Adipose tissue (tissue), 3 donors: ENCODE data around the gene PPIA. TPM values are rescaled to one million over a fixed set of nuclear protein-coding genes. Genes with fewer than 3 reads are reported as not detected.
"Not testable (repeated sequence)": the region's sequence is repeated elsewhere in the genome, so short reads cannot be mapped to it uniquely, and the experiment has no call there.

Source experiments
- H3K27ac ChIP-seq: one replicate; pipeline ENCODE4 v1.5.1; 2013; ENCODE audit warnings: low read depth, low read length
- WGBS, 3 donors: extraction: QIAGEN DNeasy Blood & Tissue Kit; methylation state at CpG; one replicate each; pipeline ENCODE4 v1.1.7; 2013; 5-methylcytosine and 5-hydroxymethylcytosine counted together
- polyA plus RNA-seq, 3 donors: library from polyadenylated mRNA; stranded (reverse); fragments of 200-250 nt; gene quantifications; one replicate each; pipeline ENCODE4 v1.2.3, GENCODE V29; 2013
- donor health status: healthy with polysubstance abuse.
- donor health status: Bipolar disorder and iron deficiency.
- donor health status: healthy.

Gene PPIA
- polyA plus RNA-seq, 3 donors, result 1,331 to 2,758 (median 2,310) TPM

DNA sequence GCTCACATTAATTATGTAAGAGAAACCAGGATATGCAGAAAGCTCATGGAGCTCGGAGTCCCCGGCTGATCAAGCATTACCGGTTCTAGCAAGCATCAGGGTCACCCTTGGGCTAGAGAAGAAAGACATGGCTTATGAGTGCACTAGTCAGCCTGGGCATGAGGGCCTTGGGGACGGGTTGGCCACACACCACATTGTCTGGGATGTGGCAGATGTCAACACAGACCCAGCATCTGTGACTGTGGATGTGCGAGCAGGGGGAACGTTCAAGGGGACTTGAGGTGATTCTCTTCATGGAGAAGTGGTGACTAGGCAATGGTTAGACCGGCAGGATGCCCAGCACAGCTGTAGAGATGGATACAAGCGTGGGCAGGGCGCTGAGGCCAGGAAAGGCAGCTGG lies 34.2 kb upstream of the PPIA start:
- WGBS, 3 donors, result 82 to 91% (median 88%) methylated on average over 9 of the region's 9 CpGs
- no peak overlapping the region for H3K27ac ChIP-seq

DNA sequence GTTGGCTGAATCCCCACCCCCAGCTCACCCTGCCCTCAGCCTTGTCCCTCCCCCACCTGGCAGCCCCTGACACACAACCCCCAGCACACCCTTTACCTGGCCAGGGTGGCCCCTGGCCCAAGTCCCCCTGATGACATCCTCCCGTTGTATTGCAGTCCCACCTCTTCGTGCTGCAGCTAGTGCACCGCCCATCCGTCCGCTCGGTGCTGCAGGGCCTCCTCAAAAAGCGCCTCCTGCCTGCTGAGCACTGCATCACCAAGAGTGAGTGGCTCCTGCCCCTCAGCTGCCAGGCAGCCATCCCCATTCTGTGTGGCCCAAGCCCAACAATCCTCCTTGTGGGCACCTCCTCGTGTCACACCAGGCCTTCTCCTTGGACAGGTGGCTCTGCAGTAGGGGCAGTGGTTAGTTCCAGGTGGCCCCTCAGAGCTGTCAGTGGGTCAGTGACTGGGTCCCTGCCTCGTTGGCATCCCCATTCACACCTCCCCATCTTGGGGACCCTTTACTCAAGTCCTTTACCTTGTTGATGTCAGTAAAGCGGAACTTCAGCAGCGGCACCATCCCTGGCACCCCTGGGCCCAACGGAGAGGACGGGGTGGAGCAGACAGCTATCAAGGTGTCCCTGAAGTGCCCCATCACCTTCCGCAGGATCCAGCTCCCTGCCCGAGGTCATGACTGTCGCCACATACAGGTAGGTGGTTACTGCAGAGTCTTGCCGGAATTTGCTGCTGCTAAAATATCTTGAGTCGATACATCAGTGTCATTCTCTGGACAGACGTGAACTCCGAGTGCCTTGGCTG lies 33.6 kb upstream of the PPIA start:
- H3K27ac ChIP-seq, result no peak overlapping the region
- 93 to 97% (median 94%) methylated on average over 20 of the region's 20 CpGs for WGBS, 3 donors

DNA sequence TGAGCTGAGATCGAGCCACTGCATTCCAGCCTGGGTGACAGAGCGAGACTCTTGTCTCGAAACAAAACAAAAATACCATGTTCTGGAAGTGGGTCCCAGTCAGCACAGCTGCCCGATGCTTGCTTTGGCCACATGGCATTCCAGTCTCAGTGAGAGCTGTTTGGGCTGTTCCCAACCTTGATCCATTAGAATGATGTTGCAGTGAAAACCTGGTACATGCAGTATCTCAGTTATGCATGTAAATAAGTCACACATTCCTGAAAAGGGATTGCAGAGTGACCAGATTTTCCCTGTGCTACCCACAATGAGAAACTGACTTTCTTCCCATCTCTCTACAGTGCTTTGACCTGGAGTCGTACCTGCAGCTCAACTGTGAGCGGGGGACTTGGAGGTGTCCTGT lies 32.4 kb upstream of the PPIA start:
- 92 to 97% (median 95%) methylated on average over 6 of the region's 6 CpGs for WGBS, 3 donors
- H3K27ac ChIP-seq, result no peak overlapping the region

DNA sequence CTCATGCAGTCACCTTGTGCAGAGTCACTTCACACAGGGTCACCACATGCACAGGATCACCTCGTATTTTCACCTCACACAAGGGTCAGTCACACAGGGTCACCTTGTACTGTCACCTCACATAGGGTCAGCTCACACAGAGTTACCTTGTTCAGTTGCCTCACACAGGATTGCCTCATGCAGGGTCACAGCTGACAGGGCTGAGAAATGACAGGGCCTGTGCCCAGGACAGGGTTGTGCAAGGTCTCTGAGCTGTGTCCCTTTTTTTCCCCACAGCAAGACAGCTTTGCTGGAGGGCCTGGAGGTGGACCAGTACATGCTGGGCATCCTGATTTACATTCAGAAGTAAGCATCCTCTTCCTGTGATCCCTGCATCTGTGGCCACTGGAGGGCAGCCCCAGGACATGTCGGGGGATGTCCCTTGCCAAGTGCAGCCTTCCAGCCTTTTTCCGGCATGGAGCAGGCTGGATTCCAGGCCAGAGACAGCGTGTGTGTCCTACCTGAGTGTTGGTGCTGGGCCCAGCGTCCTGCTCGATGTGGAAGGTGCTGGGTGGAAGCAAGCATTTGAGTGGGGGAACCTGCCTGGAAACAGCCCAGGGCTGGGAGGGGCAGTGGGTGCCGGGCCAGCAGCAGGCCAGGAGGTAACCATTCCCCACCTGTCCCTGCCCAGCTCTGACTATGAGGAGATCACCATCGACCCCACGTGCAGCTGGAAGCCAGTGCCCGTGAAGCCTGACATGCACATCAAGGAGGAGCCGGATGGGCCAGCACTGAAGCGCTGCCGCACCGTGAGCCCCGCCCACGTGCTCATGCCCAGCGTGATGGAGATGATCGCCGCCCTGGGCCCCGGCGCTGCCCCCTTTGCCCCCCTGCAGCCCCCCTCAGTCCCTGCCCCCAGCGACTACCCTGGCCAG lies 31.6 kb upstream of the PPIA start:
- 63 to 90% (median 89%) methylated on average over 22 of the region's 22 CpGs for WGBS, 3 donors
- no peak overlapping the region for H3K27ac ChIP-seq

DNA sequence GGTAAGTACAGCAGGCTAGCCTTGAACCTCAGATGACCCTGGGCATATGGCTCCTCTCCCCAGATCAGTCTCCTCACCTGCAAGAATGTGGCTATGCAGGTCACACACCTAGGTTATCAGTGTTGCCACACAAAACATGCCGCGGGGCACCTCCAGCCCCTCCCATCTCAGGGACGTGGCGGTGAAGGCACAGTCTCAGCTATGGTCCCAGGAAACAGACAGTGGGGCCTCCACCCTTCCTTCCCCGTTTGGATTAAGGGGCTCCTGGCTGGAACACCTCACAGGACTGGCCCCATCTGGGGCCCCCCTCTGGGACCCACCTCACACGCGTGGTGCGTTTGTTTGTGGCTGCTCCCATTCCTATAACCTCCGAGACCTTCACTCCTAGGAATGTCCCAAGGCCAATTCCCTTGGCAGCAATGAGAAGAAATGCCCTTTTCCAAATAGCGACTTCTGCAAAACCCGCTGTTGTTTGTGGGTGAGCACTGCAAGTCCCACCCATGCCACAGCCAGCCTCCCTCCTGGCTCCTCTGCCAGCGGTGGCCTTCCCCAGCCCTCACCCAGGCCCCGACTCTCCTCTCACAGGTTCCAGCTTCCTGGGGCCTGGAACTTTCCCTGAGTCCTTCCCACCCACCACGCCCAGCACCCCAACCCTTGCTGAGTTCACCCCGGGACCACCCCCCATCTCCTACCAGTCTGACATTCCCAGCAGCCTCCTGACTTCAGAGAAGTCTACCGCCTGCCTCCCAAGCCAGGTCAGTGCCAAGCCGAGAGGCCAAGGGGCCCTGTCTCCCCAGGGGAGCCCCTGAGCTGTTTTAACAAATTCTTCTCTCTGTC lies 30.7 kb upstream of the PPIA start:
- no peak overlapping the region for H3K27ac ChIP-seq
- WGBS, 3 donors, result 72 to 91% (median 88%) methylated on average over 16 to 17 of the region's 17 CpGs

DNA sequence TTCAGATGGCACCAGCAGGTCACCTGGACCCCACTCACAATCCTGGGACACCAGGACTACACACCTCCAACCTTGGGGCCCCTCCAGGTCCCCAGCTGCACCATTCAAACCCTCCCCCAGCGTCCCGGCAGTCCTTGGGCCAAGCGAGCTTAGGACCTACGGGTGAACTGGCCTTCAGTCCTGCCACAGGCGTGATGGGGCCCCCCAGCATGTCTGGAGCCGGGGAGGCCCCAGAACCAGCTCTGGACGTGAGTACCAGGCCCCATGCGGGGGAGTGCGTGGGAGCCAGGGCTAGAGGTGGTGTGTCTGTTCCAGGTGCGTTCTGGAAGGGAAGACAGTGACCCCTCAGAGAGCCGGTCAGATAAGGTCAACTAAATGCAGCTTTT lies 30.1 kb upstream of the PPIA start:
- H3K27ac ChIP-seq, result no peak overlapping the region
- WGBS, 3 donors, result 85 to 92% (median 87%) methylated on average over 11 of the region's 11 CpGs

DNA sequence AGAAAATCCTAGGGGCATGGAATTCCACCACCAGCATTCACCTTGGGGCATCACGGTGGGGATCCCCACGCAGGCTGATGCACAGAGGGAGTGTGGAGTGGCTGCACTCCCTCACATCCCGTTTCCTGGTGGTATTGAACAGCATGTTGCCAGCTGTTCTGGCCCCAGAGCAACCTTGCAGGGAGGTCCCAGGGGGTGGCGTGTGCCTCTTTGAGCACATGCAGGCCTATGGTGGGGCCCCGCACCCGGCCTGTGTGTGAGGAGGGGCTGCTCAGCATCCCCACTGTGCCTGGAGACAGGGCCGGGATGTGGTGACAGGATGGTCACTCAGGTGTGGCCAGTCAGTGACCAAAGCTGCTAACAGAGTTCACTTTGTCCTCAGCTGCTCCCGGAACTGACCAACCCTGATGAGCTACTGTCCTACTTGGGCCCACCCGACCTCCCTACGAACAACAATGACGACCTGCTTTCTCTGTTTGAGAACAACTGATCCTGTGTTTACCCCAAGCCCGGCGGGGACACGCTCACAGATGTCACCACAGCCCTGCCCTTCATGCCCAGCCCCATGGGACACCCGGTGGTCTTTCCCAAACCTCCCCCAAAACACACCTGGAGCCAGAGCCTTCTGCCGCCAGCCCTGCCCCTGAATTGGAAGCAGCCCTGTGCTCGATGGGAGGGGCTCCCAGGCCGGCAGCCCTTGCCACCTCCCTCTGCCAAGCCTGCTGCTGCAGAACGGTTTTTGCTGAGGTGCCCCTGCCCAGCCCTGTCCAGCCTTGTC lies 29.2 kb upstream of the PPIA start:
- H3K27ac ChIP-seq, result no peak overlapping the region
- WGBS, 3 donors, result 52 to 86% (median 81%) methylated on average over 19 of the region's 19 CpGs

DNA sequence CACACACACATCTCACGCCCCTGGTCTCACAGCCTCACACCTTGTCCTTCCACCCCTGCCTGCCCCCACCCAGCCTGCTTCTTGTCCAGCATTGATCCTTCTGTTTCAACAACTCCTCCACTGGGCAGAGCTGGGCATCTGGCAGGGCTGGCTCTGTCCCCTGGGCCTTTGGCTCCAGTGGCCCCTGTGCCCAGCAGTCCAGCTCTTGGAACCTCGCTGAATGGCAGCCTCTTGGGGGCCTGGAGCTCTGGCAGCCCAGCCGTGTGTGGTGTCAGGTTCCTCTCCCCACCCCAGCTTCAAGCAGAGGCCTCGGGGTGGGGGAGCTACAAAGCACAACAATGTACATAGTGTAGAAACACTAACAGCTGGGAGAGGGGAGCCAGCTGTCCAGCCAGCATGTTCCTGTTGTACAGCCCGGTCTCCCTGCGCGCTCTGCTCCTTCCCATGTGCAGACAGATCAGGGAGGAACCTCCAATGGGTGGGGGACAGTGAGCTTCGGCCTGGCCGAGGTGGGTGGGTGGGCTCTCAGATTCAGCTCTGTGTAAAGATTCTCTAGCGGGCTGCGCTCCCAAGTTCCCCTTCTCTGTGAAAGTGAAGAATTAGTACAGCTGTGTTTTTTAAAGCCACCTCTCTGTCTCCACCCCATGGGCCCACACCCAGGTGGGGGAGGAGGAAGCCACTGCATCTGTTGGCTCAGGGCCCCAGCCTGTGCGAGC lies 28.4 kb upstream of the PPIA start:
- no peak overlapping the region for H3K27ac ChIP-seq
- 19 to 41% (median 39%) methylated on average over 12 of the region's 12 CpGs for WGBS, 3 donors

DNA sequence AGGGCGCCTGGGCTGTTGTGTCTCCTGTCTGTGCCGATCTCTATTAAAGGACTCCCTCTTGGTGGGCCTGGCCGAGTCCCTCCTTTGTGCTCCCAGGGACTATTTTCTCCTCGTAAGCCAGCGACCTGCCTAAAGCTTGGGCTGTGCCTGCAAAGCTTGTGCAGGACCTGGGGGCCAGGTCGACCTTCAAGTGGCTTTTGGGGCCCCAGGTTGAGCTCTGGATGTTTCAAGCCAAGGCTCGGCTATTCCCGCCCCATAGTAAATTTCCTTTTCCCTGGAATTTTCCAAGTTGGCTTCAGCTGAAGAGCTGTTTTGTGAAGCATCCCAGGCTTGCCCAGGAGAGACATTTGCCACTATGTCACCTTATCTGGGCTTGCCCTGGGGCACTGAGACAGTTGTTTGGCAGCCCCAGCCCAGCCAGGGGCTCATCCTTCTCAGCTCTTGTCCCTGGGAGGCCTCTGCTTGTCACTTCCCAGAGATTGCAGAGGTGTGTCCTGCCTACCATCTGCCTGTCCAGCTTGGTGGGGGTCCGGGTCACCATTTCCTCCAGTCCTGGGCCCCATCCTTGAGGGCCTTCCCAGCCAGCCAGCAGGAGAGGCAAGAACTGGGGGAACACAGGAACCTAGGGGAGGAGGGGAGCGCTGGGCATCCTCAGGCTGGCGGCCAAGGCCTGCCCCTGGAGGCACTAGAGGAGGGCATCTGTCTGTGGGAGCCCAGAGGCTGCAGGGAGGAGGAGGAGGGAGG lies 27.7 kb upstream of the PPIA start:
- H3K27ac ChIP-seq, result no peak overlapping the region
- 49 to 53% (median 52%) methylated on average over 11 of the region's 11 CpGs for WGBS, 3 donors

DNA sequence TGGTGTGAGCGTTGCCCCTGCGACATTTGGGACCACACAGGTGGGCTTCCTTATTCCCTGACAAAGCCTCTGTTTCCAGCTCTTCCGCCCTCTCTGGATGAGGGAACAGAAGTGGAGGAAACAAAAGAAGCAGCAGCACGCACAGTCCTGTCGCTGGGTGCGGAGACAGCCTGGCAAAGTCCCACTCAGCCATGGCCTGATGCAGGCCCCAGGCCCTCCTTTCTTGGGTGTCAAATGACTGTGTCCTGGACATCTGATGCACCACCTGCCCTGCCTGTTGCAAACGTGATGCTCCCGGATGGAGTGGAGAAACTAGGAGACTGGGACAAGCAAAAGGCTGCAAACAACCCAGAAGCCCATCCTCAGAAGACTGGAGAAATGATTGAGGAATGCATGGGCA lies 27.1 kb upstream of the PPIA start:
- no peak overlapping the region for H3K27ac ChIP-seq
- WGBS, 3 donors, result 76 to 84% (median 76%) methylated on average over 8 of the region's 8 CpGs

DNA sequence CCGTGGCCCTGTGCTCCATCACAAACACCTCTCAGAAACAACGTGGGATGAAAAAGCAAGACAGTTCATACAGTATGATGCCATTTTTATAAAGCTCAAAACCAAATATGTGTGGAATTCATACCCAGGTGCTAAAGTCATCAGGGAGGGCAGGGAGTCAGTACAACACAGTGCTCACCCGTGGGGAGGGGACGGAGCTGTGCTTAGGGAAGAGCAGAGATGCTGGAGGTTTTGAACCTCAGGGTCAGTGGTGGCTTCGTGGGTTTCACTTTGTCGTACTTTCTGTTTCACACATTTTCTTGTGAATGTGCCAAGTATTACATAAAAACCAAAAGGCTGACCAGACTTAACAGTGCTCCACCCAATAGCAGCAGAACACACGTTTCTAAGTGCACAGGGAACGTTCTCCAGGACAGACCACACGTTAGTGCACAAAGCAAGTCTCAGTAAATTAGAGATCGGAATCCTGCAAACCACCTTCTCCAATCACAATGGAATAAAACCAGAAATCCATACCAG lies 26.6 kb upstream of the PPIA start:
- WGBS, 3 donors, result 14 to 26% (median 15%) methylated on average over 10 of the region's 10 CpGs
- H3K27ac ChIP-seq, result no peak overlapping the region

DNA sequence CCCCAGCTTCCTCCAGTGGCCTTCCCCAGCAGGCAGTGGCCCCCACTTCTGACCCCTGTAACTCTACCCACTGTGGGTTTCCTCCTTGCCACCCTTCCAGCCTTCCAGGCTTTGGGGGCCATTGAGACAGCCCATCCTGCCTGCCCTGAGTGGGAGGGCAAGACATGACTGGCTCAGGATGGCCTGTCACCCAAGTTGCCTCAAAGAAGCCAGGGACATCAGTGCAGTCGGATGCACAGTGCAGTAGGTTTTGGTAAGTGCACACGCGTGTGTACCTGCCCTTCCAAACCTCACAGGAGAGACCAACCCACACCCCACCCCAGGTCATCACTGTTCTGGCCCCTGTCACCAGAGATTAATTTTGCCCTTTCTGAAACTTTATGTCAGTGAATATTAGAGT lies 25.1 kb upstream of the PPIA start:
- 55 to 82% (median 66%) methylated on average over 3 of the region's 3 CpGs for WGBS, 3 donors
- no peak overlapping the region for H3K27ac ChIP-seq

DNA sequence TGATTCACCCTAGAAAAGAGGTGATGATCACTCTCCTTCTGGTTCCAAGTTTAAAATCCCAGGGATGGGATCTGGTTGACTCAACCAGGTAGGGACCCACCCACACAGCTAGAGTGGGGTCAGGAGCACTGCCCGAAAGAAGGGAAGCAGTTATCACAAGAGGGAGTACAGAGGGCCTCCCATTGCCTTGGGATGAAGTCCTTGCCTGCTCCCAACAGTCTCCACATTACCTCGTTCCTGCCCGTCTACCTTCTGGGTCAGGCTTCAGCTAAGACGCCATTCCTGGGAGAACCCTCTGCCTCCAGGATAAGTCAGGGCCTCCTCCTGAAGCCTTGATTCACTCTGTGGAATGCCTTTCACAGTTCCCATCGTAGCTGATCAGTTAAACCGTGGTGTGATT lies 24.0 kb upstream of the PPIA start:
- 65 to 70% (median 69%) methylated on average over 6 of the region's 6 CpGs for WGBS, 3 donors
- no peak overlapping the region for H3K27ac ChIP-seq

DNA sequence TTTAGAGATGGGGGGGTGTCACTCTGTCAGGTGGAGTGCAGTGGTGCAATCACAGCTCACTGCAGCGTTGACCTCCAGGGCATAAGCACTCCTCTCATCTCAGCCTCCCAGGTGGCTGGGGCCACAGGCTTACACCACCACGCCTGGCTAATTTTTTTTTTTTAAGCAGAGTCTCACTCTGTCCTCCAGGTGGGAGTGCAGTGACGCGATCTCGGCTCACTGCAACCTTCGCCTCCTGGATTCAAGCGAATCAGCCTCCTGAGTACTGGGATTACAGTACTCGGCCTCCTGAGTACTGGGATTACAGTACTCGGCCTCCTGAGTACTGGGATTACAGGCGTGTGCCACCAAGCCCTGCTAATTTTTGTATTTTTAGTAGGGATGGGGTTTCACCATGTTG lies 23.6 kb upstream of the PPIA start:
- no peak overlapping the region for H3K27ac ChIP-seq
- 65 to 82% (median 81%) methylated on average over 10 of the region's 10 CpGs for WGBS, 3 donors

DNA sequence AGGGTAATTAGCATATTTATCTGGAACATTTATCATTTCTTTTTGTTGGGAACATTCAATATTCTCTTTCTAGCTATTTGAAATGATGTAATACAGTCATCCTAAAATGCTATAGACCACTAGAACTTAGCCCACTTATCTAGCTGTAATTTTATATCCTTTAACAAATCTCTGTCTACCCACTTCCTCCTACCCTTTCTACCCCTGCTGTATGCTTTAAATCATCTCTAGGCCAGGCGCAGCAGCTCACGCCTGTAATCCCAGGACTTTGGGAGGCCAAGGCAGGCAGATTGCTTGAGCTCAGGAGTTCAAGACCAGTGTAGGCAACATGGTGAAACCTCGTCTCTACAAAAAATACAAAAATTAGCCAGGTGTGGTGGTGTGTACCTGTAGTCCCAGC lies 22.0 kb upstream of the PPIA start:
- 60 to 80% (median 71%) methylated on average over 3 of the region's 3 CpGs for WGBS, 3 donors
- H3K27ac ChIP-seq, result not testable (repeated sequence)

DNA sequence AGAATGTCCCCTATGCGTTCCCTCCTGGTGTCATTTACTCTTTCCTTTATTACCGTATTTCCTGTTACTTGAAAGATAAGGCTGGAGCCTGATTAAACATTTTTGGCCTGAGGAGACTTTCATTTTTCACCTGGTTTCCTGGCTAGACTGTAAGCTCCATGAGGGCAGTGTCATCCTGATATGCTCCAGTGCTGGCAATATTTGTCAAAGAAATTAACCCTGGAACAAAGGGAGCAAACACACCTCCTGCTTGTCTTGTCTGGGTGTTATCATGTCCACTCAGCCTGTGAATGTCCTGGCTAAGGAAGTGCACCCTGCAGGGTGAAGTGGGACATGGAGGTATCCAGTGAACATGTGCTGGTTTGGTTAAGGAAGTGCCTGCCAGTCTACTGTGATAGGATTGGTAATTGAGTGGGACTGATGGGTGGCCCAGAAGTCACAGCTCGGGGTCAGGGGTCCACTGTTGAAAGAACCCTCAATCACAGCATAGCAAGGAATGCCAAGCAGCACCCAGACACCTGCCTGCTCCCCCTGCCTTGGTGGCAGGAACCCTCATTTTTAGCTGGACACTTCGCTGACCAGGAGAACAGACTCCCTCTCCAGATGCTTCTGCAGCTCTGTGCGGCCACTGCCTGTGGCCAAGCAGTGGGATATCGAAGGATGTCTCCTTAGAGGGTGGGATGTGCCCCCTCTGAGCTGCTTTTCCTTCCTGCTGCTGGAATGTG lies 20.9 kb upstream of the PPIA start:
- WGBS, 3 donors, result 80 to 86% (median 85%) methylated on average over 6 of the region's 6 CpGs

More for the DNA sequence above, 20.9 kb upstream of the PPIA start:
- no peak overlapping the region for H3K27ac ChIP-seq
